Stimulated activated CD4-positive, alpha-beta T cell treated with anti-CD3 and anti-CD28 coated beads, Interleukin-15, amount 100 ng/mL, for 24 hours (primary cell): Measurements from ENCODE around the gene RBKS.
A peak's percentile ranks its signal among the peaks of the same experiment; 100 is the strongest.

ENCODE experiments used
- DNase-seq: peaks from one replicate; pipeline ENCODE4 v3.0.0-alpha.2; 2020

RBKS gene

GRCh38 chr2:27890146-27890923, at the start of gene RBKS, which contains the start of gene BABAM2:
RBKS (minus strand) TSS chr2:27890387; CDS start chr2:27890345, 42 bp downstream.
BABAM2 (plus strand) TSS chr2:27890729; CDS start chr2:27894557, 3,828 bp downstream.
- peak; percentile 91 for DNase-seq

DNA sequence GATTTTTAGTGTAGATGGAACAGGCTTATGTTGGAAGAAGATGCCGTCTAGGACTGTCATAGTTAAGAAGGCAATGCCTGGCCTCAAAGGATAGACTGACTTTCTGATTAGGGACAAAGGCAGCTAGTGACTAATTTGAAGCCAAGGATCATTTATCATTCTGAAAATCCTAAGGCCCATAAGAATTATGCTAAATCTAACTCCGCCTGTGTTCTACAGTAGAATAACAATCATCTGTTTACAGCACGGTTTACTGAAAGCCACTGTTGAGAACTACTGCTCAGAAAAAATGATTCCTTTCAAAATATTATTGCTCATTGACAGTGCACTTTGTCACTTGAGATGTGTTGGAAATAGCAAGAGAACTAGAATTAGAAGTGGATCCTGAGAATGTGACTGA, 44.8 kb upstream of the RBKS start:
- DNase-seq = no peak

- no peak for DNase-seq
Measured at GRCh38 chr2:27932396-27932795, 42.2 kb upstream of the RBKS start.

- DNase-seq = no peak
Measured at GRCh38 chr2:27931361-27931950, 41.3 kb upstream of the RBKS start.

DNA sequence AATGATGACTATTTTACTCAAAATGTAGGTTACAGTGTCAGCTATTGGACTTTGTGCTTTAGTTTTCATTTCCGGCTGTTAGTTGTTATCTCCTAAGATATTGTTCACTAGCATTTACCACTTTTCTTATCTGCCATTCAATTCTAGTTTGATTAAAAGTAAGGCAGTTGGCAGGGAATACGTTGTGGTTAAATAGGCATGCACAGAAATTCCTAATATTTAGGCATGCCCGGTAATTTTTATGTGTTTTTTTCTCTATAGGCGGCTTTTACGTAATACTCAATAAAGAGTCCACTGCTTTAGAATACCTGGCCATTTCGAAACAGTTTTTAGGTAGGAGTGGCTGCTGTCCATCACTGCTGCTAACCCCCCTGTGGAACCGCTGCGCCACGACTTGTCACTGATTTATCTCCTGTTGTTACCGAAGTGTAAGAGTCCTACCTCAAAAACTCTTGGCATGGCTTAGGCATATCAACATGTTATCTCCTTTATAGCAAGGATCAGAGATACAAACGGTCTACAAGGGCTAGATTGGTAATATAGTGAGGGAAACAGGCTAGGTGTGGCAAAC, 39.8 kb upstream of the RBKS start:
- no peak for DNase-seq

GRCh38 chr2:27925766-27926472, 35.7 kb upstream of the RBKS start:
- no peak for DNase-seq

DNA sequence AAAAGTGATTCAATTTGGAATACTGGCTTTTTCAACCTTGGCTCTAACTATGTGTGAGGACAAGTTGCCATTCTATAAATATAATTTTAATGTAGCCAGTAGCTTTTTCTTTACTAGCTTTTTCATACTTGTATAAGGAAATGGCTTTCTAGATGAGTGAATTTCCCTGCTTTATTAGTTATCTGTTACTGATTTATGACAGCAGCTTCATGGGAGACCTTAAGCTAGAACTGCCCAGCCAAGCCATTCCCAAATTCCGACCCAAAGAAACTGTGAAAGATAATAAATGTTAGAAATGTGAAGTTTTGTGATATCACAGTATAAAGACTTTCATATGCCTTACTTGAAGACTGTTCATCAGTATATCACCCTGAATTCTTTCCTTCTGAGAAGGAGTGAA, 32.7 kb upstream of the RBKS start:
- DNase-seq = no peak

- DNase-seq = no peak
Measured at GRCh38 chr2:27921880-27922547, 31.8 kb upstream of the RBKS start.

DNA sequence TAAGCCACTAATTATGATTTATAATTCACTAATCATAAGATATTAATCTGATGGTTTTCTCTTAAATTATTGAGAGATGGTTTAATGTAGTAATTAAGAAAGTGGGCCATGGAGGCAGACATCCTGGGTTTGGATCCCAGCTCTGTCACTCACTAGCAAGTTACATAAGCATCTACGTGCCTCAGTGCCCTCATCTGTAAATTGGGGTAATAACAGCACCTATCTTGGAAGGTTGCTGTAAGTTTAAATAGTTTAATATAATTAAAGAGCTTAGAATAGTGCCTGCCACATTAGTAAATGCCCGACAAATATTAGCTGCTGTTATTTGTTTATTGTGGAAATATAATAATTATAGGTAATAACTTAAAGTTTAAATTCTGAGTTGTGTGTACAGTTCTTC, 31.2 kb upstream of the RBKS start:
- no peak for DNase-seq

- DNase-seq = no peak
Measured at GRCh38 chr2:27920148-27920885, 30.1 kb upstream of the RBKS start.

- no peak for DNase-seq
Measured at GRCh38 chr2:27916293-27916995, 26.3 kb upstream of the RBKS start.

DNA sequence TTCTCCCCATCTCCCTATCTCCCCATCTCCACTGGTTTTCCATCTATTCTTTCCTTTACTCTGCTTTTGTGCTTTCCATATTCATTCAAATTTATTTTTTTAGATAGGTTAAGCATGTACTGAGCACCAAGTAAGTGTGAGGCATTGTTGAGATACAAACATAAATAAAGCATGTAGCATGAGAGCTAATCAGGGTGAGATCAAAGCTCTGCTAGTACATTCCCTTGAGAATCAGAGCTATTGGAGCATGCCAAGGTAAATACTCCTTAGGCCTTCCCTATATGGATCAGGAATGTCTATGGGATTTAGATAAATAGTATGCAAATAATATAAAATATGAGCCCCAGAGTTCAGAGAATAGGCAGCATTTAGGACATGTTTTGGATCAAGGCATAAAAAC, 25.7 kb upstream of the RBKS start:
- DNase-seq = no peak

DNA sequence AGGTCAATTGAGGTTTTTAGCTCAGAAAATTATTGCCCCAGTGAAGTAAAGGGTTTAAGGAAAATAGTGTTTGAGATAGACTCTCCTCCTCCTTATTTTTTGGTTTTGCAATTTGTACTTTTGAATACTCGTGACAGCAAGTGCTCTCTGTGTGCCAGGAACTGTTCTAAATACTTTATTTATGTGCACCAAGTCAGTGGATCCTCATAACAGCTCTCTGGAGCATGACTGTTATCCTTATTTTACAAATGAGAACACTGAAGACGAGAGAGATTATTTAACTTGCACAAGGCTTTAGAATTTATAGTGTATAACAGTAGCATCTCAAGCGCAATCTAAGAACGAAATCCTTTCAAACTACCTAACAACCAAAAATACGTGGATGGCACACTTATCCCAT, 25.0 kb upstream of the RBKS start:
- DNase-seq = no peak

GRCh38 chr2:27914805-27915175, 24.6 kb upstream of the RBKS start:
- DNase-seq = no peak

- no peak for DNase-seq
Measured at GRCh38 chr2:27914041-27914804, 24.0 kb upstream of the RBKS start.

GRCh38 chr2:27912512-27912911, 22.3 kb upstream of the RBKS start:
- no peak for DNase-seq

DNA sequence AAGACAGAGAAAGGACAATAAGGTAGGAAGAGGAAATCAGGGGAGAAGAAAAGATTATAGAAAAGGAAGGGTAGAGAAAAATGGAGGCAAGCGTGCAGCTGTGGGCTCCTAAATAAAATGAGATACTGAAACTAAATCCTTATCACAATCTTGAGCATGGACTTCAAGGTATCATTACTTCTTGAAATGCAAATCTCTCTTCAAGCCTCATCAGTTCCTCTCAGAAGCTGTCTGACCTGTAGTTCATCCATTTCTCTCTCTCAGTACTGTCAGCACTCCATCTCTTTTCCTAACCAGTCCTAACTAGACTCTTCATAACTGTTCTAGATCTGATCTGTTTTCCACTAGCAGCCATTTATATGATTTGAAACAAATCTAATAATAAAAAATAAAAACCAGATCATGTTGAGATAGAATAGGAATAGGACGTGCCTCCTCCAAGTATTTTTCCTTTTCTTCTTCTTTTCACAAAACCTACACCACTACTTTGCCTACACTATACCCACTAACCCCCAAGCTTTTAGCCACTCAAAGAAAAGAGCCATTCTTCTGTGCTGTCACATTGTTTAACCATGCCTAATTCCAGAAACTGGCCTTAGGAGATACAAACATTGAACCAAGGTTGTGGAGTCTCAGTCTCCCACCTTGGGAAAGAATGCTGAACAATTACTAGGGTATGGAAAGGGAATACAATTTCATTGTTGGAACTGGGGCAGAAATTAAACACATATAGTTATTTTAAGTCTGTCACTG, 21.4 kb upstream of the RBKS start:
- no peak for DNase-seq

DNA sequence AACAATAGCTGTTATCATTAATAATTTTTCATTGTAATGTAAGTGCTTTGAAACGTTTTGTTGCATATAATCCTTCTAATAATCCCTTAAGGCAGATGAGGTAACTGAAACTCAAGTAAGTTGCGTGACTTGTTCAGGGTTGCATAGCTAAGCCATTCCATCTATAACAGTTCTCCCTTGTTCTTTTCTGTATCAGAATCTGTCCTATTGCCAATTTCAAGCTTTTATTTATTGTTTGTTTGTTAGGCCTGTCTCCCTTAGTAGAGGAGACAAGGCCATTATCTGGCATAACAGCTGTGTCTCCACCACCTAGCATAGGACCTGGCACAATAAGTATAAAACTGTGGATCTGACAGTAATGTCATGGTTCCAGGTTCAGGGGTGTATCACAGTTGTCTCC, 19.7 kb upstream of the RBKS start:
- no peak for DNase-seq

- no peak for DNase-seq
Measured at GRCh38 chr2:27907547-27907946, 17.4 kb upstream of the RBKS start.

GRCh38 chr2:27906074-27906473, 15.9 kb upstream of the RBKS start:
- DNase-seq = no peak

DNA sequence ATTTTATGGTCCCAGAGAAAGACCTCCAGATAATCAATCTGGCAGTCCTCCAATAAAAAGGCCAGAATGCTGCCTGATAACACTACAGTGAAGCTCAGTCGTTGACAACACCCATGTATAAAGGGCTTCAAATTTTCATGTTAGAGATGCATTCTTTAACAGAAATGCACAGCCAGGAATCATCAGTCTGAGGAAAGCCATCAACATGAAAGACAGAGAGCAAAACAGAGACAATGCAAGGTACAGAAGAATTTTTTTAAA, 14.1 kb upstream of the RBKS start:
- no peak for DNase-seq
